Stimulated activated CD4-positive, alpha-beta T cell treated with anti-CD3 and anti-CD28 coated beads, Interleukin-1b, Interleukin-23, amount 100 ng/mL, for 48 hours (primary cell): ENCODE results near the gene ACAP1.
A peak's percentile ranks its signal among the peaks of the same experiment; 100 is the strongest.

Experiments
- DNase-seq: peaks from one replicate; pipeline ENCODE4 v3.0.0-alpha.2; 2020

Gene ACAP1

DNA sequence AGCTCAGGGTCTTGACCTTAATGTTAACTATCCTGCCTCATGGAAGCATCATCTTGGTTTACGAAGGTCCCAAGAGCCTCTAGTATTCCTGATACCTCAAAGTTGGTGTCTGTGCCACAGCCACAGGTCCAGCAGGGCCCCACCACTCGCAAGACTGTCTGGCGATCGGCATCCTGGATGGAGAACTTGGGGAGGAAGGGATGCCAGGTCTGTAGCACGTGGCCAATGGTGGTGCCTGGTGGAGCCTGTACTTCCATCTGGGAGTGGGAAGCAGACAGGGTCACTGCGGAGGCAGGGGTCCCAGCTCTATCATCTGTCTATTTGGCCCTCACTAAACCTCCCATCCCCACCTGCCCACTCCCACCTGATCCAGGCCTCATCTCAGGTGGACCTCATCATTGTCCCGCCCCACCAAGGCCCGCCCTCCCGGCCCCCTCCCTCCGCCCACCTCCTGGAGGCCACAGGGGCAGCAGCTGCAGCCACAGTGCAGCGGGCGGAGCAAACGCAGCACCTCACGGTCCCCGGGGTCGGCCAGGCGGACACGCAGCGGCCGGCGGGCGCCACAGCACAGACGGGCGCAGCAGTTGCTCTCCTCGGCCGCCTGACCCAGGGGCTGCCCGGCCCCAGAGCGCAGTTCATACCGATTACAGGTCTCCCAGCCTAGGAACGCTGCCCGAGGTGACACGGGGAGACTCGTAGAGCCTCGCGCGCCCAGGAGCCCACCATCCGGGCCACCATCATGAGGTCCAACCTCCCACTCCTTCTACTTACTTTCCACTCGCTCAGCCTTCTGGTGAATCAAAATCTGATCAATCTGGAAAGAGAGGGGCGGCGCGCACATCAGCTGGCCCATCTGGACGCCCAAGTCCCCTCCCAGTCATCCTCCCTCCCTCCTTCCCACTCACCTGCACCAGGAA, 56.6 kb downstream of the ACAP1 start:
- no peak for DNase-seq

DNA sequence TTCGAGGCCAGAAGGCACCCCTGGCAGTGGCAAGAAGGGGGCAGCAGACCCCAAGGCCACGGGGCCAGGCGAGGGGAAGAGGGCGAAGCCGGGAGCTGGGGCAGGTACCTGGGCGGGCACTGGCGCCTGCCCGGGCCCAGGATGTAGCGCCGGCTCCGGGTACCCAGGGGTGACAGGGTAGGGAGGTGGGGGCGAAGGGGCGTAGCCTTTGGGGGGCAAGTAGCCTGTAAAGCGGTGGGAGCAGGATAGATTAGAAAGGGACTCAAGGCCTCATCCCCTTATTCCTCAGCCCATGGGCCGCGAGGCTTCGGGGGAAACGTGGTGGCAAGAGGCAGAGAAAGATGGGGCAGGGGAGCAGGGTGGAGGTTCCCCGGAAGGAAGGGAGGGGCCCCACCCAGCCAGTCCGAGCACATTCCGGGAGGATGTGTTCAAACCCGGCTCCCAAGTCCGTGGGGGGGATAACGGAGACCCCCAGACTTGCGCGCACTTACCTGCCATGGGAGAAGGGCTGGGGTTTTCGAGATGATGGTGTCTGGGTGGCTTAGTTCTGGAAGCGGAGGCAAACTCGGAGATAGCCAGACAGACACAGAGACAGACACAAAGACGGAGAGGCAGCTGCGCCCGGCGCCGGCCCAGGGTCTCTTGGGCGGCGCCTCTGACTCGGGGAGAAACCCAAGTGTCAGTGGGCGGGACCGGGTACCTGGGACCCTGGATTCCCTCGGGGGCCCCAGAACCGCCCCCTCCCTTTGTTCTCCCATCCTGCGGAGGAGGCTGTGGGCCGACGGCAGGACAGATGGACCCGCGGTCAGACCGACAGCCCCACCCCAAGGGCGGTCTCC, 57.5 kb downstream of the ACAP1 start:
- DNase-seq: peak; percentile 51

DNA sequence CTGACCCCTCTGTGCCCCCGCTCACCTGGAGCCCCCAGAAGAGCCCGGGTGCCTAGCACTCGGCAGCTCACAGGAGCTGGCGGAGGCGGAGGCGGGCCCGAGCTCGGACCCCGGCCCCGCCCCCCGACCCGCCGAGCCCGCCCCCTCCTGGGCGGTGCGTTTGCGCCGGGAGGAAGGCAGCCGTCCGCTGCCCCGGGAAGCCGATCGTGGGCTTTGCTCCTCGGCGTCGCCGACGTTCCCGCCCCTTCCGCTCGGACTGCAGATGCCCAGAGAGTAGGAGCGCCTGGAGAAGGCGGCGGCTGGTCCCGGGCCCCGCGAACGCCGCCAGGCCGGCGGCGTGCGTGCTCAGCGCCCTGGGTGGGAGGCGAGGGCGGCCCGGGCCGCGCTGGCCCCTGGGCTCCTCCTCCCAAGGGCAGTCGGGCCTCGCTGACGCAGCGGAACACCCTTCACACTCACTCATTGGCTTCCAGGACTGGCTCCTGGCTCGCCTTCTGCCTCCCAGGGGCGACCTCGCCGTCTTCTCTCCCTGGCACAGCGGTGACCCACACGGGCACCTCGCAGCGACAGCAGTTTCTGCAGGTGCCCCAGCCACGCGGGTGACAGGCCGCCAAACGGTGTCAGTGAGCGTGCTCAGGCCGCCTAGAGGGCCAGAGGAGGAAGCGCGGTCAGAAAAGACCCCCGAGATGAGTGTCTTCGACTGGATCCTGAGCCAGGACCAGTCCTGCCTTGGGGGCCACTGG, 58.3 kb downstream of the ACAP1 start, which contains the start of gene PLSCR3:
Gene PLSCR3 (minus strand): TSS at position 74 of the 740 bp plus-strand sequence. CDS start 415 bp downstream, outside the sequence.
- peak; percentile 77 for DNase-seq

DNA sequence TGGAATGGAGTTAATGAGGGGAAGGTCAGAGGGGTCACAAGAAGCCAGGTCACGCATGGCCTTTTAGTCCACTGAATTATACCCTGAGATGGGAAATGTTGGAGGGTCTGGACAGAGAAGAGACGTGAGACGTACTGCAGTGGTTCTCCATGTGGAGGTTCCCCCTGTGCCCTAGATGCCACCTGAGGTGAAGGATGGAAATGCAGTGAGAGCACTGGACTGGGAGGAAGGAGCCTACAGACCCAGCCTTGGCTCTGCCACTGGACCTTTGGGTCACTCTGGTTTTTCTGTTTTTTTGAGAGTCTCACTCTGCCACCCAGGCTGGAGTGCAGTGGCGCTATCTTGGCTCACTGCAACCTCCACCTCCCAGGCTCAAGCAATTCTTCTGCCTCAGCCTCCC, 59.8 kb downstream of the ACAP1 start:
- DNase-seq: no peak

DNA sequence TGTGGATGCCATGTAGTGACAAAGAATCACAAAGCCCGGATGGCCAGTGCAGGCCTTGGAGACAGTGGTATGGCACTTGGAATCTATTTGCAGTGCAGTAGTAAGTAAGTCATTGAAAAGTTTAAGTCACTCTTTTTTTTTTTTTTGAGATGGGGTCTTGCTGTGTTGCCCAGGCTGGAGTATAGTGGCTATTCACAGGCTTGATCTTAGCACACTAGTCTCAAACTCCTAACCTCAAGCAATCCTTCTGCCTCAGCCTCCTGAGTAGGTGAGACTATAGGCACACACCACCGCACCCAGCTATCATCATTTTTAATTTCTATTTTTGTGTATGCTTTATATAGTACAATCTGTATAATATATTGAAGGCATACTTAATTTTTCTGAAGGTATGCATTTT, 62.3 kb downstream of the ACAP1 start:
- no peak for DNase-seq
